ENCODE measurements around the gene MVB12B.
A peak's percentile ranks its signal among the peaks of the same experiment; 100 is the strongest.

The MVB12B gene

DNA sequence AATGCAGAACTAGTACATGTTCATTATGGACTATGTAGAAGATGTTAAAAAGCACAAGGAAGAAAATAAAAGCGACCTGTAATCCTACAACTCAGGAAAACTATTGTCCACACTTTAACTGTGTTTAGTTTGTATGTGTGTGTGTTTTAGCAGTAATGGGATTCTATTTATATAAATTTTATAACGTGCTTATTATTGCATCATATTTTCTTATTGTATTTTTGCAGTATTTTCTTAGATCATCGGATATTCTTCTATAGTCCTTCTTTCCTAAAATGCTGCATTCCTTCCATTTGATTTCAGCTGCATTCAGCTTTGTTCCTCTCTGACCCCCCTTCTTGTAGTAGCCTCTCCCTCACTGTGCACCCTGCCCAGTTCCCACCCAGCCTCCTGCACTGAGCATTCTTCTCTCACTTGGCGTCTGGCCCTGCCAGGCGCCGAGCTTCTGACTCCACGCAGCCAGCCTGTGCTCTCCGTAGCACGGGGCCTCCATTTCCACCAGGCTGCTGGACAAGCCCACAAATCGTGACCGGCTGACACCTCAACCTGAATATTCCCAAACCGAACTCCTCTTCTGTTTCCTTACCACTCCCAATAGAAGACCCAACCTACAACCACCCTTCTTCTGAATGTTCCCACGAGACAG lies 39.9 kb downstream of the MVB12B start:
- DNase-seq = no peak

DNA sequence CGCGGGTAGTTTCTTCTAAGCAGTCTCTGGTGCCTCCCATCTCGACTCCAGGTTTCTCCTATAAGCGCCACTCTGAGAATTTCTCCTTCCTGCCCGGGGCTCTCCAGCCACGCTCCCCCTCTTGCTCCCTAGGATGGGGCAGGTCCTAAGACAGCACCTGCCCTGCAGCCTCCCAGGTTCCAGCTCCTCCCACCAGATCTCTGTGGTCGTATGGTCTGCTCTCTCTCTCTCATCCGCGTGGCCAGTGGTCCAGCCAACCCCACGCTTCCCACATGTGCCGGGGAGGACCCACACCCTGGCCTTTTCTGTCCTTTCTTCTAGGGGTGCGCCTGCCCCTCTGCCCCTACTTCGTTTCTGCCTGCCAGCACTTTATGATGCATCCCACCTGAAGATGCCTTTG lies 40.5 kb downstream of the MVB12B start:
- DNase-seq = peak; percentile 48

DNA sequence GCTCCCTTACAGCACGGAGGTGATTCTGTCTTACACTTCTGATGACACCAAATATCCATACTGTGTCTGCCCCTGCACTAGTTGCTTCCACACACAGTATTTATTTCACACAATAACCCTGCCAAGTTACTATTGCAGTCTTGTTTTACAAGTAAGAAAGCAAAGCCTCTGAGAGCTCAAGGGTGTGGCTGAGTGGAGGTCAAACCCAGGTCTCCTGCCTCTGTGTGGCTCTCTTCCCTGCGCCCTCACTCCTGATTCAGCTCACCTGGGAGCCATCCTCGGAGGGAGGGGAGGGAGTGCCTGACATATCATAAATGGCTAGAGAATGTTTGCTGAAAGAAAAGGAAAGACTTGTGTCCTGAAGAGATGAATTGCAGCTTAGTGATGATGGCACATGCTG lies 41.0 kb downstream of the MVB12B start:
- peak; percentile 55 for DNase-seq

DNA sequence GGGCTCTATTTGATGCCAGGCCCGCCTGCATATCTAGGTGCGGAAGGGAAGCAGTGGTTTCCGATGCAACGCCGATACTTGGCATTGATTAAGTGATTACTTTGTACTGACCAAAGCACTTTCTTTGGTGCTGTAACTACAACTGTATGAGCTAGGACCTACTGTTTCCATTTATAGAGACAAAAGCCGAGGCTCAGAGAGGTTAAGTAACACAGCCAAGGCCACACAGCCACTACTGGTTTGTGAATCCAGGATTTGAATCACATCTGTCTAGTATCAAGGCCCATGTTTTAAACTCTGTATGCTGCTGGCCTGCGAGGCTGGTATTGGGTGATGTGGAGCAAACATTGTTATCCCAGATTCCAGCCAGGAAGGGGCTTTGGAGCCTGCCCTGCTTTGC lies 41.4 kb downstream of the MVB12B start:
- DNase-seq = no peak

DNA sequence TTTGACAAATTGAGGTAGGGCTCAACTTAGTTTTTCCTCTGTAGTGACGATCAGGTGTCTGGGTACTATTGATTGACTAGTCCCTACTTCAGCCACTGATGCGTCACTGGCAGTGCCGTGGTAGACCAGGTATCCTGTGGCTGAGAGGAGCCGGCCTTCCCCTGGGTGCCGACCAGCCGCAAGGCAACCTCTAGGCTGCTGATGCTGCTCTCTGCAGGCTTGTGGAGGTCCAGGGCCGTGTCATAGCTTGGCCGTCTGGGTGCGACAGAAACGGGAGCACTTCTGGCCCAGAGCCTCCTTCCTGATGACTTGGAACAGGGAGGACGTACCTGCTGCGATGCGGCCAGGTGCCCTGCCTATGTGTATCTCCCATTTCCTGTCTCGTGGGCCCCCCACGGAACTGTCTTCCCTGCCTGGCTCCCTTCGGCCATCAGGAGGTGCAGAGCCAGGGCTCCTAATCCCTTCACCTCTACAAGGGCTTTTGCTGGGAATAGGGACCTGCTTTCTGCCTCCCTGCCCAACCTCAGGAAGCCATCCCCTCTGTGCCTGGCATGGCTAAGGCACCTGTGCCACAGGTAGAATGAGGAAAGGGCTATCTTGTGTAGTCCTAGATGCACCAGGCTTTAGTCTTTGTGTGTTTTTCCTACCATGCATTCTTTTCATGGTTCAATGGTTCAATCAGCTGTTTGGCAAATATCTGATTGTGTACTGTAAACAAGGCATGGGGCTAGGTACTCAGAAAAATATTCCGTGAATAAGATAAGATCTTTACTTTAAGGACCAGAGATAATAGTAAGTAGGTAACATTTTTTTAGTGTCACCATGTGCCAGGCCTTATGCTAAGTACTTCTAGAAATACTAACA lies 44.6 kb downstream of the MVB12B start:
- DNase-seq = no peak

DNA sequence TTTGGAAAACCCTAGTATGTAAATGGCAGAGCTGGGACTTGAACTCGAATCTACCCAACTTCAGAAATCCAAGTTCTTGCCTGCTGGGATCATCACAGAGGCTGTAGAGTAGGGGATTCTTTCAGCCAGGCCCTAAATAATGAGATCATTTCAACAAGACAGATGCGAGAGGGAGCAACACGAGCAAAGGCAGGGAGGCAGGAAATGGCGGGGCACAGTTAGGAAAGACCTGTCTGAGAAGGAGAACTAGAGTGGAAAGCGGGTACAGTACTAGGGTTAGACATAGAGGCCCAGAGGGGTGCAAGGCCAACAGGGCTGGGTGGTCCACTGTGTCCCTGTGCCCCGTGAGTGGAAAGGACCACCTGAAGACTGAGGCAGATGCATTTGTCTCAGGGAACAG lies 46.1 kb downstream of the MVB12B start:
- no peak for DNase-seq

DNA sequence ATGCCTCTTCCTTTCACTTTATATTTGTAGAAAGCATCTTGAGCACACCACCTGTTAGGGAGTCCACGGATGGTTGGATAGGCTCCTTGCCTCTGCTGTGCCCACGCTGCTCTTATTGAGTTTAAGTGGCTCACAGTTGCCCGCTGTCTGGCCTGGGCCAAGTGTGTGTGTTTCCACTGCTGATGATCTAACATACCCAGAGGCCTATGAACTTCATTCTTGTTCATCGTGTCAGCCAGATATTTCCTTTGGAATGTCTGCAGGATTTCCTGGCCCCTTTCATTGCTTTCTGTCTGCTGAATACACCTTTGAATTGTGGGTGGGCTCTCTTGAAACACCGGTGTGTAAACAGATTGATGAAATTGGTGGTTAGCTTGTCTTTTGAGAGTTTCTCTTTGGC lies 46.6 kb downstream of the MVB12B start:
- DNase-seq = peak; percentile 89

DNA sequence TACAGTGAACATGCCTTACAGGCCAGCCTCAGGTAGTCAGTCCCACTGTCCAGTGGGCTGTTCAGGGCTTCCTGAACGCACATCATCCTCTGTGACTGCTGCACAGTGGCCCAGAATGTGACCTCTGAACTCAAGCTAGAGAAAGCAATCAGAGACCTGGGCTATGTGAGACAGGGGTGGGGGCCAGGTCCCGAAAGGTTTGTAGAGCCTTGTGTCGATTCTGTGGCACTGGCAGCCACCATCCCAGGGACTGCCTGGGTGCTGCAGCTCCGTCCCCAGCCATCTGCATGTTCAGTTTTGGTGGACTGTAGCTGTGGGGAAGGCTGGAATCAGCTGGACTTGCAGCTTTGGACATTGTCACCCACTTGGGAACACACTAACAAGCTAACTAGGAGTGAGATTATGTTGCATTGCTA lies 47.7 kb downstream of the MVB12B start:
- no peak for DNase-seq

DNA sequence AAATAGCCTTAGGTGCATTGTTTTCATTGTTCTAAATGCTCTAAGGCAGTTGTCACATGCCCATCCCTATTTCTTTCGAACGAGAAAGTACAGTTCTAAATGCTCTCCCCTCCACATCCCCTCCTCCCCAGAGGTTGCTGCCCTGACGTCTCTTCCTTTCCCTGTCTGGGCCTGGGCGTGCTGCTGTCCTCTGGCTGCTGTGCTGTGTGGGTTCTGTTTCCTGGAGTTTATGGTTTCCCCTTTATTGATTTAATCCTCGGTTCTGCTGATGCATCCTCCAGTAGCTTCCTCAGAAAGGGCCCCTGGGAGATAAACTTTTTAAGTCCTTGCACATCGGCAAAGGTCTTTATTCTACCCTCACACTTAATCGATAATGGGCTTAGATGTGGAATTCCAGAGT lies 48.8 kb downstream of the MVB12B start:
- DNase-seq = no peak

DNA sequence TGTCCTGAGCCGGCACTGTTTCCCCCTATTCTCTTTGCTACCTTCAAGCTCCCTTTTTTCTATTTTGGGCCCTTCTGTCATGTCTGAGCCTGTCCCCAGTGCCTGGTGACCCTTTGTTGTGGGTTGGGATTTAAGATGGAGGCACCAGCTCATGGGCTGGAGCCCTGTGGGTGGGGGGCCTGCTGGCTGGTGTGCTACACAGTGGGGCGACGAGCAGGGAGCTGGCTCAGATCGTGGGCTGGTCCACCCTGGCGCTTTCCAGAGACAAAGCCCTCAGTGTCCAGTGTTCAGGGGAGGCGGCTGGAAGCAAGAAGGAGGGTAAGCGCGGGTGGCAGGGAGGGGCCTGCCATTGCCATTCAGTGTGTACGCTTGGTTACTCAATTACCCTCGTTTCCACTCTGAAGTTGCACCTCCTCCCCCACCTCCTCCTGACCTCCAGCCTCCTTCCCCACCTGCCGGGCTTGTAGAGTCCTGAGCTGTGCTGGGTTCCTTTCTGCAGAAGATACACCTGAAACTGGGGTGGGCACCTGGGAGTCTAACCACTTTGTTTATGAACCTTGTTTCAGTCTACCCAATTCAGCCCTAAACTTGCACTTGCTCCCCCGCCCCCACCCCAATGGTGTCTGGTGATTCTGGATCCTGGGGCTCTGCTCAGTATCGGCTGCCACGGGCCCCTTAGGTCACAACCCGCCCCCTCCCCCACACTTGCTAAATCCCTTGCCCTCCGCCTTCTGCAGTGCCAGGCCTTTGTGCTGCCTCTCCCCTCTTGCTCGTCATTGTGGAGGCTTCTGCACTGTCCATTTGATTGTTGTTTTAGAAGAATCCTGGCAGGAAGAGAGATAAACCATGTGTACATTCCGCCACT lies 49.9 kb downstream of the MVB12B start:
- no peak for DNase-seq

DNA sequence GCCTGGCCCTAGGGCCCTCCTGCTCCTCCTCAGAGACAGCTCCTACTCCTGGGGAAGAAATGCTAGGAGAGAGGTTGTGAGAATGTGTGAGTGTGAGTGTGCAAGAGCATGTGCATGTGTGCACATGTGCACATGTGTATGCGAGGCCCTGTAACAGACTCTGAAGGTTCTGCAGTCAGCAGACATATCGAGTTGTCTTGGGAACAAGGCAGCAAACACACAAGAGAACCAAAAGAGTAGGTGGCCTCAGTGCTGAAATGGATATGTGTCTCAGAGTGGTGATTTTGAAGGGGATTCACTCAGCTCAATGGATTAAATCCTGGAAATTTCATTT lies 50.5 kb downstream of the MVB12B start:
- no peak for DNase-seq

DNA sequence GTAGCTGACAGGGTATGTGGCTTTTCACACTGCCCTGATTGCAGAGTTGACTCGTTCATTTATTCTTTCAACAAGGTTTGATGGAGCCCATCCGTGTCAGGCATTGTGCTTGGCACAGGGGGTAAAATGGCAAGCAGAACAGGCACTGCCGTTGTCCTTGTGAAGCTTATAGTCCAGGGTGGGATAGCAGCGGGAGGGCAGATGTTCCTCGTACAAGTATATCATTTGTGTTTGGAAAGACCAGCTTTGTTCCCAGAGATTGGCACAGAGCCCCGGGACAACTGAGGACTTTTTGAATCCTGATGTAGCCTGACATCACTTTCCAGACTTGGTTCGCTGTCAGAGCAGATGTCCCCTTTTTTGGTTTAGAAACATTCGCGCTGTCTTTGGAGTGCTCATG lies 50.9 kb downstream of the MVB12B start:
- DNase-seq = no peak

DNA sequence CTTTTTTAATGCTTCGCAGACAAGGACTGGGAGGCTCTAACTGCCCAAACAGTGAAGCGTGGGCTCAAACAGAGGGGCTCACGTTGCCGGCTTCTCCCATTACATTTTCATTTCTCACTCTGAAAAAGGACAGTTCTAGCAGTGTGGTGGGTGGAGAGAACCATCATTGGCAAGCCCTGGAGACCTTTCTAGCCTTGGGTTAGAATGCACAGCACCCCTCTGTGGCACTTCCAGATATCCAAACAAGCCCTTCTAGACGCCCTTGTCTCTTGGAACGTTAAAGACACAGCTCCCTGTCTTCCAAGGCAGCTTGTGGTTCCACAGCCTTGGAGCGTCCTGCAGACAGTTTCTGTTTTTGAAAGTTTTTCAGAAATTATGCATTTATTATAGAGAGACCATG lies 52.1 kb downstream of the MVB12B start:
- no peak for DNase-seq

DNA sequence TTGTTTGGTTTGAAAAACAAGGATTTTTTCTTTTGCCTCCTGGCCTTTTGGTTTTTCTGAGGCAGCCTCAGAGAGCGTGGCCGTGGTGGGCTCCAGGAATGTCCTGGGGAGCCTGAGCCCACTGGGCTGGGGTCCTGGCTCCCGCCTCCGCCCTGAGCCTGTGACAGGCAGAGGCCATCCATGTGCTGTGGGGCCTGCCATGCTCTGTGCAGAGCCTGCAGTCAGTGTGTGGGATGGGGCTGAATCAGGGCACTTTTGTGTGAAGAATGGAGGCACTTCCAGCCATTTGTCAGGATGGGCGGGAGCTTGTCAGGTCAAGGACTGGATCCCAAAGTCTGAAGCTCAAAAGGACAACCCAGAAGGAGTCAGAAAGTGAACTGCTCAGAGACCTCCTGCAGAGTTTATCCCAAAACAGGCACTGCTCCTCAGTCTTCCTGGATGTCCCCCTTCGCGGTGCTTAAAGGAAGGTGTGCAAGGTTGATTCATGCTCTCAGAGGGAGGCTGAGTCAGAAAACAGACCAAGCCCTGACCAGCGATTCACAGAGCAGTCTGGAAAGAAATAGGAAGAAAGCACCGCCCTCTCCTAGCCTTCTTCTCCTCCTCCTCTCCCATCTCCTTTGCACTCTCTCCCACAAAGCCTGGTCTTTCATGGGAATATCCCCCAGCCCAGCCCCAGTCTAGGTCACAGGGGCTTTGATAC lies 53.2 kb downstream of the MVB12B start:
- no peak for DNase-seq

DNA sequence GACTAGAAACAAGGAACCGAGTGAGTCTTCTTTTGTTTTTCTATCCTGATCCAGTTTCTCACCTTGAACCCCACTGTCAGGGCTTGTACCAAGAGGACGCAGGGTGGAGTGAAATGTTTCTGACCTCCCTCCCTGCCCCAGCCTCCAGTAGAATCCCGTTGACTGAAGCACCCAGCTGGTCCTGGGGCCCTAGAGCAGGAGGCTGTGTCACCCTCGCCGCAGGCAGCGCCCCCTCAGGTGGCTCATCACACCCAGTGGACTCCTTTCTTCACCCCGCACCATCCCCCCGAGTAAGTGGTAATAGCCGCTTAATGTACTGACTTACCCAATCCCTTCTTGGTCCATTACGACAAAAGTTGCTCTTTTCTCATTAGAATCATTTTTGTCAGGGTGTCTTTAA lies 53.8 kb downstream of the MVB12B start:
- DNase-seq = no peak

DNA sequence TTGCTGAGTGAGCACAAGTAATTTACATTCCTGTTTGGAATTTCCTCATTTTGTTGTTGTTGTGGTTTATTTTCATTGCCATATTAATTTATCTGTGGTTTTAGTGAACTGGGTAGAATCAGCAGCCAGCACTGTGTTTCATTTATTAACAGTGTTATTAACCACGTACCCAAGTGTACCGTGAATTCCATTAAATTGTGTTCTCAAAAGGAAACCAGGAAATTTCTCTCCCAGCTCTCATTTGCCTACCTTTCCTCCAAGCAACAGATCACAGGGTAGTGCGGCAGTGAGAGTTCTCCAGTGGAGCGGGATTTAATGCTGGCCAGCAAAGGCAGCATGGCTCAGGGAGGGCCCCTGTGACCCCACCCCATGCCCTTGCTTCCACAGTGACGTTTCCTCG lies 54.6 kb downstream of the MVB12B start:
- no peak for DNase-seq

DNA sequence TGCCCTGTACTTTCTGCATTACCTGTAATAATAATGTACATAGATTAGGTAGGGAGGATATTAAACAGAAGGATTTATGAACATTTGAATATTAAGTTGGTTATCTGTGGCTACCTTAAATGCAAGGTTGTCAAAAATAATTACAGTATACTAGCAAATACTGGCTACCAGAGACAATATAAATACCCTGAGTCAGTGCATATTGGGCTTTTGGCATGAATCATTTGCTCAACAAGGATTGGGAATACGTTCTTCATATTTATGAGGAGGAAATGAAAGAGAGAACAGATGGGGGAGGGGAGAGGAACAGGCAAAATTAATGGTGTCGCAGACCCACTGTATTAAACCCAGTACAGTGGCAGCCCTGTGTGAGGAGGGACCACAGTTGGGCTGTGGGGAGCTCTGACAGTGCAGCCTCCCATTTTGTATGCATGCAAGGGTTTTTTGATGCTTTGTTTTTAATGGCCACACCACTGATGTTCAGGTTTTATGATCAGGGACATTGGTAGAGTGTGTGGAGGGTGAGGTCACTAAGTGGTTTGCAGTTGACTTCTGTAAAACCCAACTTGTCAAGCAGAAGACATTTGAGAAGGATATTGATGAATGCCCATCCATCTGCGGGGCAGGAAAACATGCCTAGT lies 56.9 kb downstream of the MVB12B start:
- no peak for DNase-seq

DNA sequence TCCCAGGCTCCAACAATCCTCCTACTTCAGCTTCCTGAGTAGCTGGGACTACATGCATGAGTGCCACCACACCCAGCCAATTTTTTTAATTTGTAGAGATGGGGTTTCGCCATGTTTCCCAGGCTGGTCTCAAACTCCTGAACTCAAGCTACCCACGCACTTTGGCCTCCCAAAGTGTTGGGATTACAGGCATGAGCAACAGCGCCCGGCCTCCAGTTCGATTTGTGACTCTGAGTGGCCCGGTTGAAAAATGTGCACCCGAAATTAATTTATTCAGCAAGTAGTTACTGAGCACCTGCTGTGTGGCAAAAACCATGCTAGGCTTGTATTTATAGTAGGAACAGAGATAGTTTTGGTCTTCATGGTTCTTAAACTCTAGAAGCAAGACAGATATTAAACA lies 58.3 kb downstream of the MVB12B start:
- DNase-seq = no peak

DNA sequence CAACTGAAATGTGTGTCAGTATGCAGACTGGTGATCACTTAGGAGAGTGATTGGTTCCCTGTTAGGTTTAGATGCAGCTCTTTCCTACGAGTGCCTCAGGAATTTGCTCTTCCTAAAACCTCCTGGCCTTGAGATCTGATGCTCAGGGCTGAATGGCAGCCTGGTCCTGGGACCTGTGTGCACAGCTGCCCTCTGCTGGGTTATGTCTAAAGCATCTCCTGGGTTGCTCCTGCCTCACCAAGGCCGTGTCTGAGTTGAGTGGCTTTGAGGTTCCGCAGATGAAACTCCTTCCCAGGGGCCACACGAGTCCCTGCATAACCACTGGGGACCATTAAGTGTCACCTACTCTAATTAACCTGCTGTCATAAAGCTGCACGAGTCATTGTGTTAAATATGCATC lies 59.5 kb downstream of the MVB12B start:
- DNase-seq = no peak

DNA sequence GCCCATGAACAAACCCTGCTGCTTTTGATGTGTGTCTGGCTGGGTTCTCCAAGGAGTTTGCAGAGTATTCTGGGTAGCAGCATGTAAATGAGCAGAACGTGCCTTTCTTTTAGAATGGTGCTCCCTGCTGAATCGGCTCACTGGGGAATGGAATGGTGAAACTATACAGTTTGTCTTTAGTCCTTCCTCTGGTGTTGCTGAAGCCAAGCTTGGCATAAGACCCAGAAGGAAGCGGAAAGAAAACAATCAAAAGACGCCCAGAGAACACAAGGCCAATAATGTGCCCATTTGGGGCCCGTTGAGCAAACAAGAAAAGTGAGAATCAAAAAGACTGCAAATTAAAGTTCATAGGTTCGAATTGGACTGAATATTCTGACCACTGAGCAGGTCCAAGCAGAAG lies 60.1 kb downstream of the MVB12B start:
- no peak for DNase-seq

DNA sequence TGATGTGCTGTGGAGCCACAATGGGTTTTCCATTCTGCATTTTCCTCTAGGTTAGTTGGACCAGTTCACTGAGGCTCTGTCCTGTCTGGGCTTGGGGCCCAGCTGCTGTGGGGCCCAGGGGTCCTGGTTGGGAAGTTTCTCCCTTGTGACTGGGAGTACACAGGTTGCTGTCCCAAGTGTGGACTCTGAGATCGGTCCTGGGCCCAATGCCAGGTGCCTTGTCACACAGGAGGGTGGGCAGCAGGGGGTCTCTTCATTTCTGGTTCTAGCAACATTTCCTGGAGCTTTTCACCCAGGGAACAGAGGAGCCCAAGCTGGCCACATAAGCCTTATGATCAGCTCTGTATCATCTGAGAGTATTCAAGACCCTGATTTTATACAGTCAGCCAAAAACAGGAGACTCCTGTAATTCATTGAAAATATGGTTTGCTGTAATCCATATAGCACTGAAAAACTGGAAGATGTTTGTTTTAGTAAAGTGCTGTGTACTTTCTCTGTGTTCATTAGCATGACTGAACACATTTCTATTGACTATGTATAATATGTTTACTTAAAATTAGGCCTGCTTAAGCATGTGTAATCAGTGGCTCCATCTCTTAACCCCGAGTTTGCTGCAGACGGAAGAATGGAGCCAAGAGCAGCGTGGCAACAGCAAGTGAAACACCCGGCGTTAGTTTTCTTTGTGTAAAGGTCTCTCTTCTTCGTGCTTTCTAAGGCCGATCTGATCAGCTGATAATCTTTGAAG lies 62.5 kb downstream of the MVB12B start:
- no peak for DNase-seq

DNA sequence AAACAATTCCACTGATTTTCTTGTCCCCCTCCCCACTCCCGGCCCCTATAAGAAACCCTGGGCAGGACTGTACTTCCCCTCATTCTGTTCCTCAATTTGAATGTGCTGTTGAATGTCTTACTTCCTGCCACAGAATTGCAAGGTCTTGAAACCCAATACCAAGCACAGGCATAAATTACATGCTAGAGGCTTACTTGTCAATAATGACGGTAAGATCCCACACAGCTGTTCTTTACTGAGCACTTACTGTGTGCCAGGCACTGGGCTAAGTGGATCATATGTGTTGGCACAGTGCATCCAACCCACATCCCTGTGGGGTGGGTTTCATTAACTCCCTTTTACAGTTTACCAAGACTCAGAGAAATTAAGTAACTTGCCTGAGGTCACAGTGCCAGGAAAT lies 63.4 kb downstream of the MVB12B start:
- DNase-seq = no peak
